Activated CD8-positive, alpha-beta T cell treated with anti-CD3 and anti-CD28 coated beads, Interleukin-2, amount 10 ng/mL, durations not matched to agents 7 days and 5 days (primary cell): ENCODE measurements around the gene LSM2. TPM values are rescaled to one million over a fixed set of nuclear protein-coding genes. Genes with fewer than 3 reads are reported as not detected.
A peak's percentile ranks its signal among the peaks of the same experiment; 100 is the strongest.

Experiments used
- ATAC-seq: fragments of 150-1000 bp; cut with Tn5 transposase; one replicate; pipeline ENCODE4 v1.10.0; 2021; ENCODE audit warnings: moderate library complexity
- CTCF ChIA-PET: fragments of 350-600 bp; sonication (Branson Sonifier 250); formaldehyde crosslinking; loops from one replicate; lab custom pipeline; 2021; ENCODE audit warnings: antibody characterized with exemption; lab: Charles Lee
- POLR2A ChIA-PET: fragments of 350-600 bp; sonication (Branson Sonifier 250); formaldehyde crosslinking; loops from one replicate; lab custom pipeline; 2021; ENCODE audit warnings: antibody characterized with exemption; lab: Charles Lee
- DNase-seq: peaks from one replicate; pipeline ENCODE4 v3.0.0-alpha.2; 2020
- H3K27ac Mint-ChIP-seq: one replicate; pipeline ENCODE4 v1.8.0; 2021; ENCODE audit warnings: mild to moderate bottlenecking, mixed read lengths
- H3K27me3 Mint-ChIP-seq: one replicate; pipeline ENCODE4 v1.8.0; 2021; ENCODE audit warnings: low read depth, mixed read lengths
- H3K36me3 Mint-ChIP-seq: one replicate; pipeline ENCODE4 v1.8.0; 2021; ENCODE audit warnings: low read depth, mixed read lengths
- H3K4me1 Mint-ChIP-seq: one replicate; pipeline ENCODE4 v1.8.0; 2021; ENCODE audit warnings: low read depth, mixed read lengths
- H3K4me3 Mint-ChIP-seq: one replicate; pipeline ENCODE4 v1.8.0; 2021; ENCODE audit warnings: mild to moderate bottlenecking, mixed read lengths
- H3K9me3 Mint-ChIP-seq: one replicate; pipeline ENCODE4 v1.8.0; 2022; ENCODE audit warnings: mixed read lengths; ENCODE audit not compliant: insufficient read depth
- total RNA-seq, 2 experiments: library from RNA; stranded (reverse); gene quantifications; one replicate each; pipeline ENCODE4 v1.2.3, GENCODE V29; 2021

Gene LSM2
- total RNA-seq, 2 experiments from 2014 or later = 123 to 128 TPM

DNA sequence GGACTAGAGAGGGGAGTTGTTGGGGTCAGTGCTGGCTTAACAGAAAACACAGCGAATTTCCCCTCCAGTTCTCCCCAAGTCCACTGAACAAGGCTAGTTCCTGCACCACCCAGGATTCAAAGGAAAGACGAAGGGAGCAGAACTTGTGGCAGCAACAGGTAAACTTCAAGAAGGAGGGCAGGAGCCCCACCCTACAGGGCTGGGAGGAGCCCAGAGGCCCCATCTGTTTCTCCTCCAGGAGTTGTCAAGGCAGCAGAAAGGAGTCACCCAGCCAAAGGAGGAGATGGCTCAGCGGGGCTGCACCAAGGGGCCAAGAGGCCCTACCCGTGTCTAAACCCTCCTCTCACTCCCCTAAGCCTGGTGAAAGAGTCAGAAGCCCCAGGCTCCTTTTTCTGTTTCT lies 42.6 kb downstream of the LSM2 start:
- Mint-ChIP-seq H3K4me1 (peaks cover 26% of the 10 kb centered on the region), H3K36me3 (peaks cover 40% of the 10 kb centered on the region), H3K27ac (no peak overlapping the region), H3K4me3 (no peak overlapping the region), H3K9me3 (no peaks in the 10 kb centered on the region), H3K27me3 (no peaks in the 10 kb centered on the region)
- DNase-seq (no peak), ATAC-seq (no peak)
- ChIA-PET CTCF (no interaction called here), POLR2A (interaction anchor here (0.6 to 1.2 kb wide), 2 partner anchors 9 to 80 kb away, joined by 3 to 4 read pairs; no protein-coding TSS in a partner anchor)

DNA sequence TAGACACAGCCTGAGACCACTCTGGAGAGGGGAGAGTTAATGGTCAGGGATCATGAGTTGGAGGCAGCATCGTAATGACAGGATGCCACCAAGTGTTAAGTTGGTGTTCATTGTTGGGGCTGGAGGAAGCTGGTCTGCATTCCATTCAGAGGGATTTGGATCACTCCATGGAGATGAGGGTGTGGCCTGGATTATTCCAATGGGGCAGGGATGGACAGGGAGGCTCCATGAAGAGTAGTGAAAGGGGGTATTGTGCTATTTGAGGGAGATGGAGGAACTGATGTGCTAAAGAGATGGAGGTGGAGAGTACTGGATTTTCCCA lies 43.2 kb downstream of the LSM2 start:
- Mint-ChIP-seq H3K4me3 (no peak overlapping the region), H3K9me3 (no peaks in the 10 kb centered on the region), H3K36me3 (peaks cover 43% of the 10 kb centered on the region), H3K27me3 (no peaks in the 10 kb centered on the region), H3K4me1 (peaks cover 20% of the 10 kb centered on the region), H3K27ac (peak overlapping the region; percentile 61)
- POLR2A ChIA-PET = no interaction called here
- CTCF ChIA-PET = no interaction called here
- no peak for ATAC-seq
- DNase-seq = no peak

DNA sequence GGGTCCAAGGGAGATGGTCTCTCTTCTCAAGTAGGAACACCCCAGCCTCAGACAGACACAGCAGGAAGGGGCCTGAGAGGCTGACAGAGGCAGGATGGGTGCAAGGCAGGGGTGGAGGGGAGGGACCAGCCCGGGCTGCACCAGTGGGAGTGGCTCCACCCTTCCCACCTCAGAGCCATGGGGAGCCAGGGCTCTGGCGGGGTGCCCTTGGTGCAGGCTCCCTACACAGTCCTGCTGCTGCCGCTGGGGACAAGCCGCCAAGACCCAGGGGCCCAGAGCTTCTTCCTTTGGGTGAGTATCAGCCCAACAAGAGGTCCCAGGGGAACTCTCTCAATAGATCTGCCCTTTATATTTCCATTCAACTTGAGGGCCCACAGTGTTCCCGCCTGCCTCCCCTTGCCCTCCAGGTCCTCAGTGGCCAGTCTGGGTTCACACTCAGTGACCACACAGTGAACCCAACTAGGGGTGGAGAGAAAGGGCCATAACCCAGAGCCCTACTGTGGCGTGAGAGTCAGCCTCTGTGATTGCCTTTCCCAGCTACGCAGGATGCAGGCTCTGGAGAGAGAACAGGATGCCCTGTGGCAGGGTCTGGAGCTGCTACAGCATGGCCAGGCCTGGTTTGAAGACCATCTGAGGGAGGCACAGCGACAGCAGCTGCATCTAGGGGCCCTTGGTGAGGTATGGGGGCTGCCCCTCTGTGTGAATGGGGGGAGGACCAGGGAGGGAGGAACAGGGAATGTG lies 43.7 kb downstream of the LSM2 start:
- no peaks in the 10 kb centered on the region for H3K9me3 Mint-ChIP-seq
- H3K36me3 Mint-ChIP-seq = peaks cover 47% of the 10 kb centered on the region
- ATAC-seq (peak; percentile 44), DNase-seq (no peak)
- ChIA-PET POLR2A (no interaction called here), CTCF (no interaction called here)
- H3K27ac Mint-ChIP-seq = peak overlapping the region; percentile 61
- no peaks in the 10 kb centered on the region for H3K27me3 Mint-ChIP-seq
- H3K4me3 Mint-ChIP-seq = no peak overlapping the region
- H3K4me1 Mint-ChIP-seq = peaks cover 15% of the 10 kb centered on the region

DNA sequence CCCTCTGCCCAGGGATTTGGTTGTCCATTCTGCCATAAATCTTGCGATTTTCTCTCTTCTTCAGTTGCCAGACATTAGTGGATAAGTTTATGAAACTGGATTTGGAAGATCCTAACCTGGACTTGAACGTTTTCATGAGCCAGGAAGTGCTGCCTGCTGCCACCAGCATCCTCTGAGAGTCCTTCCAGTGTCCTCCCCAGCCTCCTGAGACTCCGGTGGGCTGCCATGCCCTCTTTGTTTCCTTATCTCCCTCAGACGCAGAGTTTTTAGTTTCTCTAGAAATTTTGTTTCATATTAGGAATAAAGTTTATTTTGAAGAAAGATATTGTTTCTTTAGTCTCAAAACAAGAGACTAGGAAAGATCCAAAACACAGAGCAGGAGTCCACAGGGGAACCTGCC lies 44.4 kb downstream of the LSM2 start, which contains the start of gene SAPCD1:
Gene SAPCD1, plus strand, starts transcription at position 301 of the 400 bp plus-strand sequence. CDS start 399 bp downstream, outside the sequence.
- ATAC-seq (no peak), DNase-seq (no peak)
- Mint-ChIP-seq H3K9me3 (no peaks in the 10 kb centered on the region), H3K4me1 (peaks cover 12% of the 10 kb centered on the region), H3K27me3 (no peaks in the 10 kb centered on the region), H3K27ac (peak within 1 kb of the TSS; percentile 61), H3K4me3 (no peak within 1 kb of the TSS), H3K36me3 (peaks cover 47% of the 10 kb centered on the region)
- ChIA-PET POLR2A (no interaction called here), CTCF (no interaction called here)

DNA sequence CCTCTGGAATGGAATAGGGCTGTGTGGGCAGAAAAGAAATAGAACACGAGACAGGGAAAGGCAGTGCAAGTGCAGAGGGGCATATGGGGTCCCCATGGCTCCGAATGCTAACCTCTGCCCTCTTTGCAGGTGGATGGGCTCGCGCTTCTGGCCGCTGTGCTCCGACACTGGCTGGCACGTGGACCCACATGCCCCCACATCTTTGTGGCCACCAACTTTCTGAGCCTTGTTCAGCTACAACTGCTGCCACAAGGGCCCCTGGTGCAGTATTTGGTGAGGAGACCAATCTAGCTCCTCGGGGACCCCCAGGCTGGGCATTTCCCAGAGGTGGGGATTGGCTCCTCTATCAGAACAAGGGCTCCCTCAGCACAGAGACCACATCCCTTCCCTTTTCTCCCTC lies 45.4 kb downstream of the LSM2 start:
- ChIA-PET POLR2A (interaction anchor here (0.5 kb wide), 1 partner anchor 22 kb away, joined by 4 read pairs; no protein-coding TSS in a partner anchor), CTCF (interaction anchor here (1.4 to 4.6 kb wide), 2 partner anchors 8 to 69 kb away, joined by 4 to 25 read pairs; no protein-coding TSS in a partner anchor)
- no peaks in the 10 kb centered on the region for H3K27me3 Mint-ChIP-seq
- H3K27ac Mint-ChIP-seq = no peak overlapping the region
- no peaks in the 10 kb centered on the region for H3K9me3 Mint-ChIP-seq
- H3K4me1 Mint-ChIP-seq = peaks cover 12% of the 10 kb centered on the region
- no peak for DNase-seq
- peaks cover 47% of the 10 kb centered on the region for H3K36me3 Mint-ChIP-seq
- ATAC-seq = no peak
- no peak overlapping the region for H3K4me3 Mint-ChIP-seq

DNA sequence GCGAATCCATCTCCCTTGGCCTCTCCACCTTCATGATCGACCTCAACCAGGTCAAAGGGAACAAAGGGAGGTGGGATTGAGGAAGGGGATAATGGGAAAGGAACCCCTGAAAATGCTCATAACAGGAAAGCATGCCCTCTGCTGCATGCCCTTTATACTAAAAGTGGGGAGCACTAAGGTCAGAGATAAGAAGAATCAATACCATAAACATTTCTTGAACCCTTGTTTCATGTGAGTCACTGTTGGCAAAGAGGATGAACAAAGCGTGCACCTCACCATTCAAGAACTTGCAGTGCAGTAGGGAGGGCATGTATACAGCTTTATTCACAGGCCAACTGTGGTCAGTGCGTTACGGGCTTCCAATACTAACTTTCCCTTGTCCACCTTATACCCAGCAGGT lies 46.0 kb downstream of the LSM2 start:
- ChIA-PET CTCF (interaction anchor here (1.4 to 4.6 kb wide), 2 partner anchors 9 to 70 kb away, joined by 4 to 25 read pairs; no protein-coding TSS in a partner anchor), POLR2A (interaction anchor here (0.5 kb wide), 1 partner anchor 22 kb away, joined by 4 read pairs; no protein-coding TSS in a partner anchor)
- no peak for ATAC-seq
- DNase-seq = no peak
- Mint-ChIP-seq H3K4me1 (peaks cover 12% of the 10 kb centered on the region), H3K9me3 (no peaks in the 10 kb centered on the region), H3K27me3 (no peaks in the 10 kb centered on the region), H3K27ac (peak overlapping the region; percentile 44), H3K36me3 (peaks cover 47% of the 10 kb centered on the region), H3K4me3 (no peak overlapping the region)

DNA sequence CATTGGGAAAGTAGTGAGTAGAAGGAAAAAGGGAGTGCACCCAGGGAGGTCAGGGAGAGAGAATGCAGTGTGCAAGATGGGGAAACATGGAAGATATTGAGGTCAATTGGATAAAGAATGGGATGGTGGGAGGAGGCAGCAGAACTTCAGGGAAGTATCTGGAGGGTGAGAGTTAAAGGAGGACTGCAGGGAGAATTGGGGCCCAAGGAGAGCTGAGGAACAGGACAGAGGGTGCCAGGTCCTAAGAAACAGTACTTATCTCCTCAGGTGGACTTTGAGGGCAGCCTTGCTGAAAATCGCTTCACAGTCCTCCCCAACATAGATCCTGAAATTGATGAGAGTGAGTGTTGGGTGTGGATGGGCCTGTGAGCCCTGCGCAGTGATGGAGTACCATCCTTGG lies 48.5 kb downstream of the LSM2 start:
- ATAC-seq = no peak
- Mint-ChIP-seq H3K4me3 (no peak overlapping the region), H3K27ac (no peak overlapping the region), H3K4me1 (peaks cover 5% of the 10 kb centered on the region), H3K9me3 (no peaks in the 10 kb centered on the region), H3K36me3 (peaks cover 34% of the 10 kb centered on the region), H3K27me3 (no peaks in the 10 kb centered on the region)
- ChIA-PET POLR2A (interaction anchor here (0.9 to 2.7 kb wide), 3 partner anchors 11 to 22 kb away, joined by 3 to 16 read pairs (median 5); partner anchors contain the start of genes CLIC1 and MSH5), CTCF (interaction anchor here (0.7 to 4.6 kb wide), 3 partner anchors 12 to 32 kb away, joined by 3 to 25 read pairs (median 9); partner anchors contain the start of gene MSH5)
- no peak for DNase-seq

DNA sequence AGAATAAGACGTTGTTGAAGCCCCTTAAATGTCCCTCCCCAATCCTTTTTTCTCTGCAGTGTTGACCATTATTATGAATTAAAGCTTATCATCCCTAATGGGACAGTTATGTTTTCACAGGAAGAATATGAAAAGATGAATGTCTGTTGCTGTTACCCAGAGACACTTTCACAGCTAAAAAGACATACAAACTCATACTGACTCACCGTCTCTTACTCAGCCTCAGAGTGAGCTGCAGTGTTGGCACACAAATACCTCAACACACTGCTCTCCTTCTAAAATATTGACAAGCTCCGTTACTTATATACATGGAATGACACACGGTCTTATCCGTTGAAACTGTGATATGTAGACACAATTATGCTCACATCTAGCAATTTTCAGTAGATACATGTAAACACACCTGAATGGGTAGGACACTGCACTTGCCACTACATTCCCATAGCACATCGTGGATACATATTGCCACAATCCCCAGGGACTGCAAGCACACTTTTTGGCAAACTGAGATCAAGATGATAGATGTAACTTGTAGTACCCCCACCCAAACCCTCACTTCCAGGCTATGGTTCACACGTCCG lies 53.9 kb downstream of the LSM2 start:
- DNase-seq (no peak), ATAC-seq (no peak)
- H3K27me3 Mint-ChIP-seq = no peaks in the 10 kb centered on the region
- ChIA-PET POLR2A (interaction anchor here (3.9 kb wide), 1 partner anchor 12 kb away, joined by 19 read pairs; the partner anchor contains the start of gene MSH5), CTCF (interaction anchor here (1.7 kb wide), 1 partner anchor 17 kb away, joined by 6 read pairs; no protein-coding TSS in a partner anchor)
- no peak overlapping the region for H3K27ac Mint-ChIP-seq
- H3K4me3 Mint-ChIP-seq = no peak overlapping the region
- H3K36me3 Mint-ChIP-seq = peaks cover 12% of the 10 kb centered on the region
- H3K4me1 Mint-ChIP-seq = no peaks in the 10 kb centered on the region
- H3K9me3 Mint-ChIP-seq = no peaks in the 10 kb centered on the region

DNA sequence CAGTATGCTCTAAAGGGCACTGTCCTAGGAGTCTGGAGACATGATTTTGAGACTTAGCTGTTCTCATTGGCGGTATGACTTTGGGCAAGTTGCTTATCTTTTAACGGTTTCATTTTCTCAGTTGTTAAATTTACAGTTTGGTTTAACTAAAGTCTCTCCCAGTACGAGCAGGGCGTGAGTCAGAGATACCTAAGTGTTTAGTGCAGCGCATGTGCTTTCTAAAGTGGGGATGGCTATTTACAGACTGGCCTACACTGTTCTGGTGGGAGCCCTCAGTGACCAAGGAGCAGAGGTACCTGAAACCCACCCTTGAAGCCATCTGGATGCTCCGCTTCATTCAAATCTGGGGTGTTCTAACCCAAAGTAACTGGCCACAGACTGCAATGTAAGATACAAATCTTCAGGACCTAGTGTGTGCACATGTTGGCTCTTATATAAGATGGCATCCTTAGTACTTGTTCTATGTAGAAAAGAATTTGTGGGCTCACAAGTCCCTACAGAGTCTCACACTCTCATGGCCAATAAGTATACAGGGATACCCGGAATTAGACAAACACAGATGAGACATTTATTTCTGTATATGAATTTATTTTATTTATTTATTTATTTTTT lies 56.2 kb downstream of the LSM2 start:
- ChIA-PET POLR2A (interaction anchor here (1.4 to 3.9 kb wide), 2 partner anchors 10 to 16 kb away, joined by 5 to 19 read pairs; partner anchors contain the start of gene MSH5), CTCF (interaction anchor here (0.9 kb wide), 1 partner anchor 19 kb away, joined by 3 read pairs; no protein-coding TSS in a partner anchor)
- Mint-ChIP-seq H3K4me1 (no peaks in the 10 kb centered on the region), H3K27me3 (no peaks in the 10 kb centered on the region), H3K9me3 (no peaks in the 10 kb centered on the region), H3K36me3 (peaks cover 17% of the 10 kb centered on the region), H3K27ac (no peak overlapping the region), H3K4me3 (no peak overlapping the region)
- no peak for ATAC-seq
- no peak for DNase-seq

DNA sequence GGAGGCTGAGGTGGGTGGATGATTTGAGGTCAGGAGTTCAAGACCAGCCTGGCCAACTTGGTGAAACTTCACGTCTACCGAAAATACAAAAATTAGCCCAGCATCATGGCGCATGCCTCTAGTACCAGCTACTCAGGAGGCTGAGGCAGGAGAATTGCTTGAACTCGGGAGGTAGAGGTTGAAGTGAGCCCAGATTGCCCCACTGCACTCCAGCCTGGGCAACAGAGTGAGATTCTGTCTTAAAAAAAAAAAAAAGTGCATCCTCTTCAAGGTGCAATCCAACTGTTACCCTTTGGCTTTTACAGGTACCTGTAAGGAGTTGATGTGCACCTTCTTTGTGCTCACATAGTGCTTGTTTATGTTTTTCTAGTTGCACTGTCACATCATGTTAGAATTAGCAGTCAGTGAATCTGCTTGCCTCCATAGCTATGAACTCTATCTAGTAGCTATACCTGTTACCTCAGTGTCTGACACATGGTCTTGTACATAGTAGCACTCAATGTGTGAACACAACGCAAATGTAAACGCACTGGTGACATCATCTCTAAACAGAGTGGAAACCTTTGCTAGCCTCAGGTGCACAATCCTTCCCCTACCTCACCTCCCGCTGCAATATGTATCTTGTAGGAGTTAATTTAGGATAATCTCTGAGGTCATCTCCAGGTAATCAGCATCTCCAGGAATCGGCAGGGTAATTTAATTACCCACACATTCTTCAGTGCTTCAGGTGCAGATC lies 57.3 kb downstream of the LSM2 start:
- ChIA-PET CTCF (interaction anchor here (0.9 kb wide), 1 partner anchor 21 kb away, joined by 3 read pairs; no protein-coding TSS in a partner anchor), POLR2A (interaction anchor here (1.3 to 3.9 kb wide), 2 partner anchors 9 to 12 kb away, joined by 3 to 19 read pairs; partner anchors contain the start of gene MSH5)
- ATAC-seq (no peak), DNase-seq (no peak)
- H3K27me3 Mint-ChIP-seq = no peaks in the 10 kb centered on the region
- H3K9me3 Mint-ChIP-seq = no peaks in the 10 kb centered on the region
- peaks cover 23% of the 10 kb centered on the region for H3K36me3 Mint-ChIP-seq
- no peak overlapping the region for H3K27ac Mint-ChIP-seq
- H3K4me1 Mint-ChIP-seq = peaks cover 3% of the 10 kb centered on the region
- H3K4me3 Mint-ChIP-seq = no peak overlapping the region
